Psoas muscle (tissue), 8 donors: ENCODE data around the gene ACR. TPM values are rescaled to one million over a fixed set of nuclear protein-coding genes. Genes with fewer than 3 reads are reported as not detected.

Experiments used
- ATAC-seq, 4 donors: fragments of 200-7000 bp; cut with Tn5 transposase; one replicate each; pipeline ENCODE4 v1.9.1; 2020; ENCODE audit warnings: moderate library complexity in 3 of 4, mild to moderate bottlenecking in 2 of 4
- DNase-seq, 2 donors: peaks; one replicate each; pipeline ENCODE4 v3.0.0-alpha.2; 2020
- H3K27ac ChIP-seq: fragments of 200-600 bp; one replicate; pipeline ENCODE4 v1.8.0; 2022
- H3K27me3 ChIP-seq, 3 donors: fragments of 200-600 bp in 1 of 3; one replicate each; pipeline versions ENCODE4 v1.6.1 to v1.8.0; 2013 to 2022; ENCODE audit warnings: low read length in 2 of 3, mild to moderate bottlenecking in 2 of 3, moderate library complexity in 1 of 3; ENCODE audit not compliant: insufficient read depth in 3 of 3
- H3K36me3 ChIP-seq, 2 donors: fragments of 200-600 bp in 1 of 2; one replicate each; pipeline versions ENCODE4 v1.6.1 to v1.8.0; 2013 to 2022; ENCODE audit warnings: low read depth in 1 of 2, mild to moderate bottlenecking in 1 of 2, moderate library complexity in 1 of 2; ENCODE audit not compliant: insufficient read depth in 1 of 2
- H3K4me1 ChIP-seq: fragments of 200-600 bp; one replicate; pipeline ENCODE4 v1.8.0; 2022
- H3K4me3 ChIP-seq: fragments of 200-600 bp; one replicate; pipeline ENCODE4 v1.8.0; 2022; ENCODE audit warnings: mild to moderate bottlenecking
- H3K9me3 ChIP-seq: fragments of 200-600 bp; one replicate; pipeline ENCODE4 v1.8.0; 2022
- CTCF ChIP-seq: fragments of 200-600 bp; IDR thresholded peaks from one replicate; pipeline ENCODE4 v1.8.0; 2022; ENCODE audit warnings: antibody characterized with exemption
- WGBS, 3 donors: extraction: QIAGEN DNeasy Blood & Tissue Kit; methylation state at CpG; one replicate each; pipeline versions ENCODE4 v1.1.6 to v1.1.7; 2013; 5-methylcytosine and 5-hydroxymethylcytosine counted together
- intact Hi-C, 2 donors: fragments of 100-400 bp; cut with DNase I; formaldehyde crosslinking; loops; one replicate each; pipeline versions ENCODE4 v1.11.0 to v1.14.2; 2022
- long read RNA-seq, 2 donors: library from polyadenylated mRNA; unstranded; transcript quantifications; one replicate each; pipeline ENCODE4 v2.0.0, GENCODE V29; 2021
- polyA plus RNA-seq, 3 donors: library from polyadenylated mRNA; stranded (reverse); fragments of 200-250 nt; gene quantifications; one replicate each; pipeline ENCODE4 v1.2.3, GENCODE V29; 2013
- total RNA-seq, 4 donors: library from RNA; stranded (reverse); fragmentation: NEBNext Ultra II Directional in 2 of 4; extraction: Animal tissue kit (Norgen Biotek cat#: 25700) in 2 of 4; gene quantifications; one replicate each; pipeline versions ENCODE4 v1.2.1 to v1.2.4, GENCODE V29; 2021 to 2023
- donor health status: healthy with polysubstance abuse.
- donor health status: DM: no; HTN: no; CAD: no; lungs with moderate emphysema.
- donor health status: Bipolar disorder and iron deficiency.
- donor health status: healthy.
- donor health status: DM: yes; HTN: yes; CAD: no.
- donor health status: DM: no; HTN: no; CAD: no.
- donor health status: DM: no; HTN: no; CAD: no.
- donor health status: DM: yes; HTN: yes; CAD: no.

Gene ACR
- total RNA-seq (under 1 TPM in 3 of 4 donors, not detected in 1; 0.26 to 0.82 (median 0.64) TPM), polyA plus RNA-seq (under 1 TPM in 2 of 3 donors, not detected in 1; 0.10 to 0.19 TPM)
- long read RNA-seq, donor 1 = 0 reads
- long read RNA-seq, donor 2 = 0 reads

GRCh38 chr22:50737728-50738648 lies at the start of gene ACR:
ACR (plus strand) TSS chr22:50738204; CDS start chr22:50738236, 32 bp downstream.
- intact Hi-C loops = no loop called here
- Histone ChIP-seq H3K4me3 (no peak within 1 kb of the TSS), H3K9me3 (no peaks in the 10 kb centered on the region), H3K4me1 (no peaks in the 10 kb centered on the region), H3K27ac (no peak within 1 kb of the TSS), H3K27me3 (peaks cover 0 to 19% (median 2%) of the 10 kb centered on the region in 3 donors), H3K36me3 (no peaks in the 10 kb centered on the region)
- ATAC-seq (peak in 2 of 4 donors; percentile 26 to 30), DNase-seq (peak in 1 of 2 donors; percentile 17)
- 66 to 67% (median 66%) methylated on average over 13 of the region's 13 CpGs for WGBS, 3 donors
- TF ChIP-seq CTCF = no peak

GRCh38 chr22:50688448-50688847 lies 49.6 kb upstream of the ACR start:
- intact Hi-C loops = no loop called here
- Histone ChIP-seq H3K36me3 (no peaks in the 10 kb centered on the region), H3K27me3 (peaks cover 0 to 14% (median 0%) of the 10 kb centered on the region in 3 donors), H3K27ac (no peak overlapping the region), H3K4me1 (no peaks in the 10 kb centered on the region), H3K9me3 (no peaks in the 10 kb centered on the region), H3K4me3 (no peak overlapping the region)
- no peak for TF ChIP-seq CTCF
- 73 to 84% (median 79%) methylated on average over 5 of the region's 5 CpGs for WGBS, 3 donors
- ATAC-seq (no peak), DNase-seq (peak in 1 of 2 donors; percentile 40)

GRCh38 chr22:50691521-50691920 lies 46.5 kb upstream of the ACR start:
- Histone ChIP-seq H3K9me3 (no peaks in the 10 kb centered on the region), H3K27me3 (peaks cover 0 to 2% (median 0%) of the 10 kb centered on the region in 3 donors), H3K4me1 (no peaks in the 10 kb centered on the region), H3K27ac (no peak overlapping the region), H3K36me3 (peaks cover 0 to 5% of the 10 kb centered on the region in 2 donors), H3K4me3 (no peak overlapping the region)
- TF ChIP-seq CTCF = peak; percentile 25
- ATAC-seq (no peak), DNase-seq (no peak)
- WGBS, 3 donors = 6 to 16% (median 7%) methylated on average over 2 of the region's 2 CpGs
- intact Hi-C loops = no loop called here

- peaks cover 0 to 8% (median 0%) of the 10 kb centered on the region in 3 donors for H3K27me3 ChIP-seq
- H3K36me3 ChIP-seq = peaks cover 0 to 5% of the 10 kb centered on the region in 2 donors
- intact Hi-C loops = no loop called here
- H3K4me1 ChIP-seq = peaks cover 5% of the 10 kb centered on the region
- ATAC-seq (no peak), DNase-seq (no peak)
- H3K4me3 ChIP-seq = no peak overlapping the region
- TF ChIP-seq CTCF = no peak
- 70 to 80% (median 72%) methylated on average over 6 of the region's 6 CpGs for WGBS, 3 donors
- H3K27ac ChIP-seq = no peak overlapping the region
- H3K9me3 ChIP-seq = no peaks in the 10 kb centered on the region
Observed at GRCh38 chr22:50693462-50693861, 44.5 kb upstream of the ACR start.
